Naive thymus-derived CD4-positive, alpha-beta T cell (primary cell): ENCODE data around the gene KNDC1. TPM values are rescaled to one million over a fixed set of nuclear protein-coding genes. Genes with fewer than 3 reads are reported as not detected.
"Not testable (repeated sequence)": the region's sequence is repeated elsewhere in the genome, so short reads cannot be mapped to it uniquely, and the experiment has no call there.

Source experiments
- ATAC-seq: fragments of 150-1000 bp; cut with Tn5 transposase; 2 replicates; pipeline ENCODE4 v1.10.0; 2021; ENCODE audit warnings: mild to moderate bottlenecking, moderate library complexity
- CTCF ChIA-PET: fragments of 350-600 bp; sonication (Branson Sonifier 250); formaldehyde crosslinking; loops from one replicate; lab custom pipeline; 2021; ENCODE audit warnings: antibody characterized with exemption; lab: Charles Lee
- POLR2A ChIA-PET: fragments of 350-600 bp; sonication (Branson Sonifier 250); formaldehyde crosslinking; loops from one replicate; lab custom pipeline; 2021; ENCODE audit warnings: antibody characterized with exemption, inconsistent platforms; lab: Charles Lee
- DNase-seq, 9 donors: peaks; one replicate each; pipeline versions ENCODE4 v3.0.0 to v3.0.0-alpha.2; 2020 to 2022; ENCODE audit warnings: mixed read lengths in 1 of 9
- H3K27ac ChIP-seq: one replicate; pipeline ENCODE4 v1.7.0; 2013; ENCODE audit warnings: mild to moderate bottlenecking, low read depth, low read length, moderate library complexity
- H3K27me3 ChIP-seq, 2 donors: one replicate each; pipeline ENCODE4 v1.7.0; 2013; ENCODE audit warnings: low read length in 2 of 2, mild to moderate bottlenecking in 2 of 2, moderate library complexity in 2 of 2; ENCODE audit not compliant: control insufficient read depth in 2 of 2, insufficient read depth in 2 of 2
- H3K36me3 ChIP-seq, 3 experiments: 1 replicate in 2 of 3; 2 replicates in 1 of 3; pipeline ENCODE4 v1.7.0; 2013; ENCODE audit warnings: low read length in 3 of 3, mild to moderate bottlenecking in 3 of 3, moderate library complexity in 1 of 3; ENCODE audit not compliant: insufficient read depth in 3 of 3, control insufficient read depth in 2 of 3
- H3K4me1 ChIP-seq, 2 donors: one replicate each; pipeline ENCODE4 v1.7.0; 2013; ENCODE audit warnings: low read length in 2 of 2, mild to moderate bottlenecking in 2 of 2, moderate library complexity in 1 of 2; ENCODE audit not compliant: control insufficient read depth in 2 of 2, insufficient read depth in 2 of 2
- H3K4me3 ChIP-seq: 2 replicates; pipeline ENCODE4 v1.7.0; 2013; ENCODE audit warnings: mild to moderate bottlenecking, low read length
- H3K9me3 ChIP-seq, 3 experiments: 1 replicate in 2 of 3; 2 replicates in 1 of 3; pipeline ENCODE4 v1.7.0; 2013; ENCODE audit warnings: low read length in 3 of 3; ENCODE audit not compliant: control insufficient read depth in 2 of 3
- H3K27ac Mint-ChIP-seq, 9 donors: one replicate each; pipeline ENCODE4 v1.8.0; 2020 to 2022; ENCODE audit warnings: mixed read lengths in 9 of 9, mild to moderate bottlenecking in 8 of 9, moderate library complexity in 5 of 9, inconsistent platforms in 2 of 9
- H3K27me3 Mint-ChIP-seq, 5 donors: one replicate each; pipeline ENCODE4 v1.8.0; 2021 to 2022; ENCODE audit warnings: mixed read lengths in 5 of 5, mild to moderate bottlenecking in 1 of 5
- H3K36me3 Mint-ChIP-seq, 5 donors: one replicate each; pipeline ENCODE4 v1.8.0; 2020 to 2022; ENCODE audit warnings: mixed read lengths in 5 of 5, mild to moderate bottlenecking in 3 of 5, inconsistent platforms in 1 of 5
- H3K4me1 Mint-ChIP-seq, 7 donors: one replicate each; pipeline ENCODE4 v1.8.0; 2020 to 2022; ENCODE audit warnings: mixed read lengths in 7 of 7, mild to moderate bottlenecking in 3 of 7, inconsistent platforms in 1 of 7
- H3K4me3 Mint-ChIP-seq, 10 donors: one replicate each; pipeline ENCODE4 v1.8.0; 2020 to 2022; ENCODE audit warnings: mild to moderate bottlenecking in 10 of 10, mixed read lengths in 10 of 10, moderate library complexity in 6 of 10, inconsistent platforms in 2 of 10
- H3K9me3 Mint-ChIP-seq, 11 donors: one replicate each; pipeline ENCODE4 v1.8.0; 2020 to 2022; ENCODE audit warnings: mixed read lengths in 11 of 11, mild to moderate bottlenecking in 4 of 11, inconsistent platforms in 1 of 11, moderate library complexity in 1 of 11
- intact Hi-C, 2 donors: fragments of 100-400 bp; cut with micrococcal nuclease; formaldehyde crosslinking; loops; one replicate each; pipeline ENCODE4 v1.15.1; 2023
- polyA plus RNA-seq, 2 donors: library from polyadenylated mRNA; unstranded; fragments of 300-500 nt; fragmentation: Illumina TruSeq; gene quantifications; one replicate each; pipeline ENCODE4 v1.2.3, GENCODE V29; 2021
- total RNA-seq, 6 experiments: library from RNA in 5 of 6; stranded (reverse) in 5 of 6; gene quantifications; 1 replicate in 5 of 6; 2 replicates in 1 of 6; pipeline ENCODE4 v1.2.3 and lab custom pipeline; 2021 to 2026

The KNDC1 gene, protein sequence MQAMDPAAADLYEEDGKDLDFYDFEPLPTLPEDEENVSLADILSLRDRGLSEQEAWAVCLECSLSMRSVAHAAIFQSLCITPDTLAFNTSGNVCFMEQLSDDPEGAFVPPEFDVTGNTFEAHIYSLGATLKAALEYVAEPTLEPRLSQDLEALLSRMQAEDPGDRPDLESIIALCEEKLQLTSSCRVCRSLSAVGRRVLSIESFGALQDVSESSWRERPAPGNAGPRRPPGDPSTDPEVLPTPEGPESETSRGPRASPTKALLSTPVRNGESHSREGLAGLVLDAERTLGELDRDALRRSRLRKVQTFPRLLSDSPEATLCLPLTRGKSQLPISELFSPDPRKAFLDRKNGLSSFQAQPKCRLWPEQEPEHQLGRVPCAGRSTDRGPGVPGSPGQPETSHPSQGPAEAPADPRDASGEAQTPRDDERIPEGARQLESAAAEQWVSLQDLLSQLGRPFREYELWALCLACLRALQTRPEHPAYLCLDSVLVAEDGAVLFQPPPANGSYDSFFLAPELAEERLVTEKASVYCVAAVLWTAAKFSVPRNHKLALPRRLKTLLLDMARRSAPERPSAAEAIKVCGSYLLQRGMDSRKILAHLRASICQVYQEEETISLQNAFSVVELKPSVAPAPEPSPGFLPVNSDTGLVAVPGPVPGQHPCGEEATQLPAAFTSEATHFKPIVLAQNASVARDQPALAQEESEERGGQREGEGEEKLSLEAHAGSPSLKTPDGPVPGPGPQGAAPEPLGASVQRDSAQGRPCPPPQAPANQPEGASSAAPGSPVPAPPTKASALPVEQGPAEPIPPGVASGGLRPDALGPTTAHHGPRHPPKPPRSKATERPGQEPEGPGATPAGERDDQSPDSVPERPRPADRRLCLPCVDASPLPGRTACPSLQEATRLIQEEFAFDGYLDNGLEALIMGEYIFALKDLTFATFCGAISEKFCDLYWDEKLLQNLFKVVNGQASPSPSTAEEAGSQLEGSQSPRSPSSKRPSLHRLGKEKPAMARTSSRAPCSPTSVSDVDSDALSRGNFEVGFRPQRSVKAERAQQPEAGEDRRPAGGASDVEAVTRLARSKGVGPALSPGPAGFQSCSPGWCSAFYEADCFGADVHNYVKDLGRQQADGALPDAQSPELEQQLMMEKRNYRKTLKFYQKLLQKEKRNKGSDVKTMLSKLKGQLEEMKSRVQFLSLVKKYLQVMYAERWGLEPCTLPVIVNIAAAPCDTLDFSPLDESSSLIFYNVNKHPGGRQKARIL (N-terminal part only)
- 1 to 10 TPM in 1 of 5 experiments, under 1 TPM in 3, not detected in 1; 0.05 to 3.6 (median 0.60) TPM for total RNA-seq
- not detected for polyA plus RNA-seq
- 2.2 reads per million, percentile 10 among the genes with 10 or more reads in this experiment for total RNA-seq (lab: John Stamatoyannopoulos, UW)

DNA sequence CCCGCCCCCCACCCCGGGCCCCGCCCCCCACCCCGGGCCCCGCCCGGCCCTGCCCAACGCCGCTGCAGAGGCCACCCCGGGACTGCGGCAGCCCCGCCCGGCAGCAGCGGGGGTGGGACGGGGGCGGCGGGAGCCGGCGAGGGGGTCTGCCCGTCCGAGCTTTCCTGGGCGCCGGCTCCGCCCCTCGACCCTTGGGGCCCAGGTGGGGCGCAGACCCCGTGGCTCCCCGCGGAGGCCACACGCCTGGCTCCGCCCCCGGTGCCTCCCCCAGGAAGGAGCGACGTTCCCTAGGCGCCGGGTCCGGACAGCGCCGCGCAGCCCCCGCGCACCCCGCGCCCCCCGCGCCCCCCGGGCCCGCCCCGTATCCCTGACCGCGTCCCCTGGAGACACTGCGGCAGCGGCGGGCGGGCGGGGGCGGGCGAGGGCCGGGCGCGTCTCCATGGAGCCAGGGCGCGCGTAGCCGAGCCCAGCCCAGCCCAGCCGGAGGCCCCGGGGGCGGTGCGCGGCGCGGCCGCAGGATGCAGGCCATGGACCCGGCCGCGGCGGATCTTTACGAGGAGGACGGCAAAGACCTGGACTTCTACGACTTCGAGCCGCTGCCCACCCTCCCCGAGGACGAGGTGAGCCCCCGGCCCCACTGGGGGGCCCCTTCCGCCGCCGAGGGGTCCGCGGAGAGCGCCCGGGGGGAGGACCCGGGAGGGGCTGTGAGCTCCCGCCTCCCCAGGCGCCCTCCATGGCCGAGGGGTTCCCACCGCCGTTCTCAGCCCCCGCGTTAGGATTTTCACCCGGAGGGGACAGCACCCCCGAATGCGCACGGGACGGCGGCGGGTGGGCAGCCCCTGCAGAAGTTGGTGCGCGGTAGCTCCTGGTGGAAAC lies at the start of gene KNDC1:
TSS of gene KNDC1 (plus strand) at position 270 of the 876 bp plus-strand sequence. CDS start at position 519, 249 bp downstream.
- H3K36me3 Mint-ChIP-seq: no peaks in the 10 kb centered on the region
- ChIA-PET POLR2A (interaction anchor here (0.6 kb wide), 1 partner anchor 121 kb away, joined by 4 read pairs; no protein-coding TSS in a partner anchor), CTCF (no interaction called here)
- H3K27ac Mint-ChIP-seq: no peak within 1 kb of the TSS
- intact Hi-C loops: no loop called here
- no peak within 1 kb of the TSS for H3K27ac ChIP-seq
- no peaks in the 10 kb centered on the region for H3K4me1 Mint-ChIP-seq
- no peaks in the 10 kb centered on the region for H3K9me3 Mint-ChIP-seq
- DNase-seq (peak in 1 of 9 donors; percentile 33), ATAC-seq (peak; percentile 72)
- no peaks in the 10 kb centered on the region for H3K27me3 ChIP-seq
- peaks cover 4 to 8% of the 10 kb centered on the region in 2 donors for H3K4me1 ChIP-seq
- no peaks in the 10 kb centered on the region for H3K9me3 ChIP-seq
- peak within 1 kb of the TSS in 7 of 10 donors; percentile 19 to 78 (median 42) for H3K4me3 Mint-ChIP-seq
- no peak within 1 kb of the TSS for H3K4me3 ChIP-seq
- no peaks in the 10 kb centered on the region for H3K36me3 ChIP-seq
- H3K27me3 Mint-ChIP-seq: peaks cover 13 to 21% (median 16%) of the 10 kb centered on the region in 5 donors

DNA sequence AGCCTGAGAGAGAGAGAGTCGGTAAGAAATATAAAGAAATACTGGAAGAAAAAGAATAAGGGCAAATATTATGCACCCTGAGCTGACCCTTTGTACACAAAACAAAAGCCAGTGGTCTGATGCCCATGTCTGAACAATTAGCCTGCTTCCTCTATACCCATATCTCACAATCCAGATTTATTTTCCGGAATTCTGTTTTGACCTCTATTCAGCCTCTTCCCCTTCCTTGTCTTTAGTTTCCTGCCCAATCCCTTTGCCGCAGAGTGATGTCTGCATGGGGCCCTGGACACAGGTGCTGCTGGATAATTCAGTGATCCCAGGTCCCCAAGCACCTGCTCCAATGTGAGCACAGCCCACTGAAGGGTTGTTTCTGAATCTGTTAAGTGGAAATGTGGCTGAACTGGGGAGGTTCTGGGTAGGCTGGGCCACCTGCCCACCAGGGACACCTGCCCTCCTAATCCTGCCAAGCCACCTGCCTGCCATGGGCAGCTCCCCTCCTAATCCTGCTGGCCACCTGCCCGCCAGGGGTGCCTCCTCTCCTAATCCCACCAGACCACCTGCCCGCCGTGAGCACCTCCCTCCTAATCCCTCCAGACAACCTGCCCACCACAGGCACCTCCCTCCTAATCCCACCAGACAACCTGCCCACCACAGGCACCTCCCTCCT lies 49.3 kb upstream of the KNDC1 start:
- intact Hi-C loops: no loop called here
- no peak overlapping the region for H3K27ac Mint-ChIP-seq
- CTCF ChIA-PET: no interaction called here

DNA sequence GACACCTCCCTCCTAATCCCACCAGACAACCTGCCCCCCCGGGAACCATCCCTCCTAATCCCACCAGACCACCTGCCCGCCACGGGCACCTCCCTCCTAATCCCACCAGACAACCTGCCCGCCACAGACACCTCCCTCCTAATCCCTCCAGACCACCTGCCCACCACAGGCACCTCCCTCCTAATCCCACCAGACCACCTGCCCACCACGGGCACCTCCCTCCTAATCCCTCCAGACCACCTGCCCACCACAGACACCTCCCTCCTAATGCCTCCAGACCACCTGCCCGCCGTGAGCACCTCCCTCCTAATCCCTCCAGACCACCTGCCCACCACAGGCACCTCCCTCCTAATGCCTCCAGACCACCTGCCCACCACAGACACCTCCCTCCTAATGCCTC lies 48.4 kb upstream of the KNDC1 start:
- ATAC-seq, intact Hi-C loops, H3K27me3 Mint-ChIP-seq, H3K27ac Mint-ChIP-seq, H3K4me3 Mint-ChIP-seq, H3K27ac ChIP-seq, H3K4me3 ChIP-seq, H3K4me1 Mint-ChIP-seq, H3K4me1 ChIP-seq, POLR2A ChIA-PET, H3K27me3 ChIP-seq, H3K36me3 Mint-ChIP-seq, DNase-seq, CTCF ChIA-PET, H3K36me3 ChIP-seq: not testable (repeated sequence)
- peaks cover 5 to 34% (median 14%) of the 10 kb centered on the region in 11 donors for H3K9me3 Mint-ChIP-seq
- H3K9me3 ChIP-seq: peaks cover 0 to 14% (median 9%) of the 10 kb centered on the region in 3 experiments

More for the DNA sequence above, 49.3 kb upstream of the KNDC1 start:
- no peak overlapping the region for H3K4me3 Mint-ChIP-seq
- H3K9me3 Mint-ChIP-seq: peaks cover 5 to 34% (median 15%) of the 10 kb centered on the region in 11 donors
- POLR2A ChIA-PET: no interaction called here
- H3K36me3 Mint-ChIP-seq: peaks cover 0 to 3% (median 0%) of the 10 kb centered on the region in 5 donors
- no peaks in the 10 kb centered on the region for H3K27me3 ChIP-seq
- peaks cover 0 to 9% (median 0%) of the 10 kb centered on the region in 5 donors for H3K27me3 Mint-ChIP-seq
- H3K9me3 ChIP-seq: peaks cover 0 to 14% (median 9%) of the 10 kb centered on the region in 3 experiments
- H3K4me3 ChIP-seq: no peak overlapping the region
- no peaks in the 10 kb centered on the region for H3K36me3 ChIP-seq
- ATAC-seq: no peak
- H3K4me1 Mint-ChIP-seq: peaks cover 0 to 2% (median 0%) of the 10 kb centered on the region in 7 donors
- no peaks in the 10 kb centered on the region for H3K4me1 ChIP-seq
- no peak overlapping the region for H3K27ac ChIP-seq
- DNase-seq: no peak

DNA sequence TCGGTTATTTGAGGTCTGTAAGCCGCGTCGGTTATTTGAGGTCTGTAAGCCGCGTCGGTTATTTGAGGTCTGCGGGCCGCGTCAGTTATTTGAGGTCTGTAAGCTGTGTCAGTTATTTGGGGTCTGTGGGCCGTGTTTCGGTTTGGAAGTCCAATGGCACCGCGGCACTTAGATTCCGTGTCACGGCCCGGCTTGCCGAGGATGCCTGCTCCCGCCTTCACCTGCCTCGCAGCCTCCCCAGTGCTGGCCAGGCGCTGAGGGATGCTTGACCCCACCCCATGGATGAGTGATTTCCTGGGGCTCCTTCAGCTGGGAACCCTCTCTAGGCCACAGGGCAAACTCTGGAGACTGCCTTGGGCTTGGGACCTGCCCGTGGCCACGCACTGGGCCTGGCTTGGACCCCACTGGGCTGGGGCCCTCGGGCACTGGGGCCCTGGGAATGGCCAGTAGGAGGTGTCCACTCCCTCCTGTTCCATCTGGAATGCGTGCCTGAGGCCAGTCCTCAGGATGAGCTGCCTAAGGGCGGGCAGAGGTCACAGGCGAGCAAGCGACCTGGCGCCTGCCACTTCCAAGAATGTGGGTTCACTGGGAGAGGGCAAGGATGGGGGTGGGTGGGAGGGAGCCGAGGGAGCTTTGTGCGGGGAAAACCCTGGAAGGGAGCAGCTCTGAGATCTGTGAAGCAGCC lies 46.7 kb upstream of the KNDC1 start:
- no peak overlapping the region for H3K27ac Mint-ChIP-seq
- no peak overlapping the region for H3K4me3 Mint-ChIP-seq
- DNase-seq: no peak
- H3K36me3 Mint-ChIP-seq: no peaks in the 10 kb centered on the region
- no peaks in the 10 kb centered on the region for H3K27me3 ChIP-seq
- peaks cover 0 to 9% (median 0%) of the 10 kb centered on the region in 5 donors for H3K27me3 Mint-ChIP-seq
- peaks cover 0 to 22% (median 7%) of the 10 kb centered on the region in 11 donors for H3K9me3 Mint-ChIP-seq
- ChIA-PET POLR2A (no interaction called here), CTCF (no interaction called here)
- H3K36me3 ChIP-seq: no peaks in the 10 kb centered on the region
- no peak for ATAC-seq
- peaks cover 0 to 2% (median 0%) of the 10 kb centered on the region in 7 donors for H3K4me1 Mint-ChIP-seq
- H3K9me3 ChIP-seq: peaks cover 0 to 5% (median 0%) of the 10 kb centered on the region in 3 experiments
- H3K4me3 ChIP-seq: no peak overlapping the region
- H3K27ac ChIP-seq: no peak overlapping the region
- intact Hi-C loops: no loop called here
- no peaks in the 10 kb centered on the region for H3K4me1 ChIP-seq

DNA sequence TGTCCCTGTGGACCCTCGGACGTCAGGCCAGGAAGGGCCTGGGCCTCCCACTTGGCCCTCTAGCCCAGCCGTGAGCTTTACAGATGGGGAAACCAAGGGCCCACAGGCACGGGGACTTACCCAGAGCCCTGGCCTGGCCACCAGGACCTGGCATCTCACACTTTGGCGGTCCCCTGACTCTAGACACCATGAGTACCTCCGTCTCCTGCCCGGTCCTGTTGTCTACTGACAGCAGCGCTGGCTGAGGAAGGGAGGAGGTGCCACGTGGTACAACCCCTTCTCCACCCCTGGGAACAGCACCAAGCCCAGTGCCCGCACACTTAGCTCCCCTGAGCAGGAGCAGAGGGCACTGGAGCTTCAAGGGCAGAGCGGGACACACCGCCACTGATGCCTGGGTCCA lies 46.2 kb upstream of the KNDC1 start:
- no peaks in the 10 kb centered on the region for H3K9me3 ChIP-seq
- ChIA-PET CTCF (no interaction called here), POLR2A (no interaction called here)
- Mint-ChIP-seq H3K4me1 (peaks cover 0 to 2% (median 0%) of the 10 kb centered on the region in 7 donors), H3K4me3 (no peak overlapping the region), H3K27ac (no peak overlapping the region), H3K9me3 (peaks cover 0 to 22% (median 8%) of the 10 kb centered on the region in 11 donors), H3K27me3 (peaks cover 0 to 9% (median 4%) of the 10 kb centered on the region in 5 donors), H3K36me3 (peaks cover 0 to 2% (median 0%) of the 10 kb centered on the region in 5 donors)
- no peak overlapping the region for H3K27ac ChIP-seq
- no peaks in the 10 kb centered on the region for H3K36me3 ChIP-seq
- no peak overlapping the region for H3K4me3 ChIP-seq
- ATAC-seq (no peak), DNase-seq (no peak)
- no peaks in the 10 kb centered on the region for H3K4me1 ChIP-seq
- no peaks in the 10 kb centered on the region for H3K27me3 ChIP-seq
- intact Hi-C loops: no loop called here
